ENCODE data around the gene LRIG1.

- TF ChIP-seq CTCF (IDR thresholded peaks at IDR 0.05; ENCODE audit: insufficient read depth, low read length) (no peak), SPI1 (IDR thresholded peaks at IDR 0.05; ENCODE audit: borderline replicate concordance, low read depth) (no peak), POLR2AphosphoS5 (IDR thresholded peaks at IDR 0.05; ENCODE audit: low read depth) (no peak), GABPA (IDR thresholded peaks at IDR 0.05; ENCODE audit: low read depth) (no peak), REST (IDR thresholded peaks at IDR 0.05; ENCODE audit: insufficient replicate concordance, low read depth) (no peak)
These were observed 69.9 kb downstream of the LRIG1 start for GRCh38 chr3:66430876-66431275.
